Measurements from ENCODE around the gene KCNJ8.
"Not testable (repeated sequence)": the region's sequence is repeated elsewhere in the genome, so short reads cannot be mapped to it uniquely, and the experiment has no call there.

KCNJ8 gene

DNA sequence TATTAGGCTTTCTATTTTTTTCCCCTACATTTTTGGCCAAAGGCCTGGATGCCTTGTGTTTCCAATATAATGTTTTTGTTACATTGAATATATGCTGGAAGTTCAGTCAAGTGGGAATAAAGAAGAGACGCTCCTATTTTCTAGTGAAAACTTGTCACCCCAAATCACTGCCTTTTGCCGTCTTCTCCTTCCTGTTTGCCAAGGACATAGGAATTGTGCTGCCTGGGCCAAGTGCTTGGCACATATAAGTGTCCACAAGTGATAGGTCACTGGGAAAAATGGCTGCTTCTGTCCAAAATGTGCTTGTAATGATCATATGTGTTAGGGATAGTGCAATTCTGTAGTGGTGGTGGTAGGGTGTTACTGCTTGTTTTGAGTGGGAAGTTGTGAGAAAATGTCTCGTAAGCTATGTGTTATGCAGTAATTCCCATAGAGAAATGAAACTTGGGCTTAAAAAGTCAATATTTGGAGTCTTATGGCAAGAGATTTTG, 11.6 kb upstream of the KCNJ8 start:
- no peak for DNase-seq (ENCODE audit: low spot score)

DNA sequence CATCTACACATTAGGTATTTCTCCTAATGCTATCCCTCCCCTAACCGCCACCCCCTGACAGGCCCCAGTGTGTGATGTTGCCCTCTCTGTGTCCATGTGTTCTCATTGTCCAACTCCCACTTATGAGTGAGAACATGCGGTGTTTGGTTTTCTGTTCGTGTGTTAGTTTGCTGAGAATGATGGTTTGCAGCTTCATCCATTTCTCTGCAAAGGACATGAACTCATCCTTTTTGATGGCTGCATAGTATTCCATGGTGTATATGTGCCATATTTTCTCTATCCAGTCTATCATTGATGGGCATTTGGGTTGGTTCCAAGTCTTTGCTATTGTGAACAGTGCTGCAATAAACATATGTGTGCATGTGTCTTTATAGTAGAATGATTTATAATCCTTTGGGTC, 8.2 kb upstream of the KCNJ8 start:
- DNase-seq (ENCODE audit: low spot score), result not testable (repeated sequence)

DNA sequence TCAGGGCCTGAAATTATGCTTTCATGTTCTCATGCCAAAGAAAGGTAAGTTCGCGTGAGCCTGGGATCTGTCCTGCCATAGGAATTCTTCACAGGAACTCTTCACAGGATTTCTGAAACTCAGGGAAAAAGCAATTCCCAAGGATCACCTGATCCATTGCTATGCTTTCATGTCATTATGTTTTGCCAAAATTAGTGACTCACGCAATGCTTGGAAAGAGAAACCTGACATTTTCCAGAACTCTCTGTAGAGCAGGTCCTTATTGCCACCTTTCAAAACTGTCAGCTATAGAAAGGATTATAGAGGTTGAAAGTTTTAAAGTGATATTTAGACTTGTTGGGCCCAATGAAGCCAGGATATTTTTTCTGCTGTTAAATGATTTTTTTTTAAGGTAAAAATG, 6.3 kb upstream of the KCNJ8 start:
- no peak for DNase-seq (ENCODE audit: low spot score)

DNA sequence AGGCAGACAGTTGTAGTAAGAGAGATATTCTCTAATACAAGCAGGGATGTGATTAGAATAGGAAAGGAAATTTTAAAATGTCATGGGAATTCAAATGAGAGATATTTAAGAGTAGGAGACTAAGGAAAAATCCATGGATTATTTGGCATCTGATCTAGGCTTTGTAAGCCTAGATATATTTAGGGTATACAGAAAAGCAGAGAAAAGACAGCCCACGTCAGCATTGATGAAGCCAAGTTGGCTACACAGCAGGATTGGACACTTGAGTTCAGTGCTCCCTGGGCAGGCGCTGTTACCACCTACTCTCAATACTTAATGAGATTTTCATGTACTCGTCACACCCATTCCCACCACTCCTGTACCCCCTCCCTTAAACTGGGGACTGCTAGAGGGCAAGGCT, 1.7 kb upstream of the KCNJ8 start:
- DNase-seq (ENCODE audit: low spot score), result no peak

DNA sequence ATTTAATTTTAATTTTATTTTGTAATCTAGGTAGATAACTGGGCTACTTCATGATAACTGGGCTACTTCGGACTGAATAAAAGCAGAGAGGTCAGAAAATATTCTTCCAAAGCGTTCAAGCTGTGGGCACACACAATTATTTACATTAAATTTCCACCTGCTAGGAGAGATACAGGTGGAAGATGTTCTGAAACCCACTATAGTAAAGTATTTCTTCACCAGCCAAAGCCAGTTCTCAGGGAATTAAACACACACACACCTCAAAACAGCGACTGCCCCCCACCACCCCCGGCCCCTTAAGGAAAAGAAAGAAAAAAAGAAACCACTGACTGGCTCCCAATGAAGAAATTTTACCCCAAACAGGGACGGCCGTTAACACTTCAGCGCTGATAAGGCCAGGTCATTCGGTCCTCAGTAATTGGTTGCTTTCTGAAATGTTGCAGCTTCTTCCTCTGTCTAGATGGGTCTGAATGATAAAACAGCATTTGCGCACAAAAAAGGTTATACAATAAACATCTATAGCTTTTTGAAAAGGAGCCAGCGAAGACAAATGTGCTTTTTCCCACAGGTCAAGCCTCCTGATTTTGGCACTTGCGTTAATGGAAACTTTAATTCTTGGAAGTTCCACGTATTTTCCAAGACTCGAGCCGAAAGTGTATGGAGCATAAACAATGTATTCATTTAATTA, 771 bp upstream of the KCNJ8 start:
- DNase-seq (ENCODE audit: low spot score), result no peak

DNA sequence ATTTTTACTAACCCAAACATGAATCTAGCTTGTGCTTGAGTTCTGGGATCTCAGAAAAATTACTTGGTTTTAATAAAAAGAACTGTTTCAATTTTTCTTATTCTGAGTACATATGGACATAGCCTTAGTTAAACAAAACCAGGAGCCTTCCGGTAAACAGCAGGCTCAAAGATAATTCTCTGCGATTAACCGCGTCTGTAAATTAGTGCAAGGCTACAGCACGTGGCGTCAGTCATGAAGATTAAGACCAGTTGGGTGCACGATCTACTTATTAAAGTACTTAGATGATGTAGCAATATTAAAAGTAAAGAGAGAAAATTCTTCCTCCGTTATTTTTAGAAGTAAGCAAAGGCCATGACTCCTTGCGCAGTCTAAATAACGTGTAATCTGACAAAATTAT, 700 bp downstream of the KCNJ8 start:
- no peak for DNase-seq (ENCODE audit: low spot score)

DNA sequence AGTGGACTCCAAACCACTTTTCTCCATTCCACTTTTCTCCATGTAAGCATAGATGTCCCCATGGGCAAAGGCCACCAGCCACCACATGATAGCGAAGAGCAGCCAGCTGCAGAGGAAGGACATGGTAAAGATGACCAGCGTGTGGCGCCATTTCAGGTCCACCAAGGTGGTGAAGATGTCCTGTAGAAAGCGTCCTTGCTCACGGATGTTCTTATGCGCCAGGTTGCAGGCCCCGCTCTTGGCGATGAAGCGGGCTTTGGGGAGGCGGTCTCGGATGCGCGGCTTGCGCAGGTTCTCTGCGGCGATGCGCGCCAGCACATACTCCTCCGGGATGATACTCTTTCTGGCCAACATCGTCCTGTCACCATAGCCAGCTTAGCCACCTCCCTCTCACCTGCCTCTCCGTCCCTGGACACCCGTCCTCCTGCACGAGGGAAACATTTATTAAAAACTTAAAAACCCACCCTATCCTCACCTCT, 1.2 kb downstream of the KCNJ8 start:
- DNase-seq (ENCODE audit: low spot score), result no peak

DNA sequence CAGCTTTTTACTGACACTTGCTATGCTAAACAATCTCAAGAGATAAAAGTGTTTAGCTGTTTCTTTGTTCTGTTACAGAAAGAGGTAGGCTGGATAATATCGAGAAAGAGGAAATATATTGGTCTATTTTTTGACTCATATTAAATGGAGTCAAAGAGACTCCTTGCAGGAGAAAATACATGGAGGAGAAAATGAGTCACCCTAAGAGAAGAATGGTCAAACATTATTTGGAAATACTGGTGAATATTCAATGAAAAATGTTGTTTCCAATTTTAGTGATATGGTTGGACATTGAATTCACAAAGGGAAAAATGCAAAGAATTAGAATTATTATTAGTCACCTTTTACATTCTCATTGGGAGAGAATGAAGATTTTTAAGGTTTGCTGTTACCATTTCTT, 3.2 kb downstream of the KCNJ8 start:
- DNase-seq (ENCODE audit: low spot score), result no peak

DNA sequence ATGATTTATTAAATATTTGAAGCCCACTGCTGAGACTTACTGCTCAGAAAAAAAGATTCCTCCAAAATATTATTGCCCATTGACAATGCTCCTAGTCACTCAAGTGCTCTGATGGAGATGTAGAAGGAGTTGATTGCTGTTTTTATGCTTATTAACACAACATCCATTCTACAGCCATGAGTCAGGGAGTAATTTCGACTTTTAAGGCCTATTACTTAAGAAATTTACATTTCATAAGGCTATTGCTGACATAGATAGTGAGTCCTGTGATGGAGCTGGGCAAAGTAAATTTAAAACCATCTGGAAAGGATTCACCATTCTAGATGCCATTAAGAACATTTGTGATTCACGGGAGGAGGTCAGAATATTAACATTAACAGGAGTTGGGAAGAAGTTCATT, 5.2 kb downstream of the KCNJ8 start:
- no peak for DNase-seq (ENCODE audit: low spot score)

DNA sequence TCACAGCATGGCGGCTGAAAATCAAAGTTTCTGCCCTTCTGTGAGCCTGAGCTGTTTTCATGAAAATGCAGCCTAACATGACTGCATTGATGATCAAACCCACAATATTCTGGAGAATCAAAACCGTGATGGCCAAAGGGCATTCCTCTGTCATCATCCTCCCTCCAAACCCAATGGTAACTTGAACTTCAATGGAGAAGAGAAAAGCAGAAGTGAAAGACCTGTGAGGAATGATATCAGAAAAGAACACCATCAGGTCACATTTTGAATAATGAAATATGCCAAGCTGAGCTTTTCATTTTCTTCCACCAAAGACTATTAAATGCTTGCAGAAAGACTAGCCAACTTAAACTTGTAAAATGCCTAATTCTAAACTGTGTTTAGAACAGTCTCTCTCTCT, 8.1 kb downstream of the KCNJ8 start:
- no peak for DNase-seq (ENCODE audit: low spot score)

DNA sequence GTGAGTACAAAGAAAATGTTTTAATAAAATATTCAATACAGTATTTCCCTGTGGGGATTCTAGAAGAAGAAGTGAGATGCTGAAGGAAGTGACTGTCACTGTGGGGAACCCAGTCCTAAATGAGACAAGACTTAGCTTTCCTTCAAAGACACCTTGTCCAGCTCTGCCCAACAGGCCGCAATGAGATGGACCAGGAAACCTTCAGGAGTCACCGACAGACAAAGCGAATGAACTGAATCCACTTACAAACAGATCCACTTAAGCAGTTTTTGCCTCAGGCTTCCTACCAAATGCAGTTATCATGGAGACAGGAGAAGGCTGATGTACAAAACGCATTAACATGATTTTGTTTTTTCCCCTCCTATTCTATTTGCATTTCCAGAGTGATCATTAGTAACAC, 9.6 kb downstream of the KCNJ8 start:
- no peak for DNase-seq (ENCODE audit: low spot score)

DNA sequence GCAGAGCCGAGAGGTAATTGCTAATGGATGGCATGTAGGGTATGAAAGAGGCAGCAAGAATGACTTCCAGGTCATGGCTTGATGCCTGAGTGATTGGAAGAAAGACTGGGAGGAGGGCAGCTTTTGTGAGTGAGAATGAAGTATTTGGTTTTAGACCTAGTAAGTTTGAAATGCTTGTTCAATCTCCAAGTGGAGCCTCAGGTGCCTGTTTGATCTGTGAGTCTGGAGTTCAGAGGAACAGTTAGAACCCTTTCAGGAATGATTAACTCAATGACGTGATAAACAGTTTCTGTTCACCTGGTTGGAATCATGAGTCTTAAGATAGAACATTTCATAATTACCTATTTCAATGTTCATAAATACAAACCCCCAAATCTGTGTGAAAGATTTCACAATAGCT, 10.4 kb downstream of the KCNJ8 start:
- no peak for DNase-seq (ENCODE audit: low spot score)

DNA sequence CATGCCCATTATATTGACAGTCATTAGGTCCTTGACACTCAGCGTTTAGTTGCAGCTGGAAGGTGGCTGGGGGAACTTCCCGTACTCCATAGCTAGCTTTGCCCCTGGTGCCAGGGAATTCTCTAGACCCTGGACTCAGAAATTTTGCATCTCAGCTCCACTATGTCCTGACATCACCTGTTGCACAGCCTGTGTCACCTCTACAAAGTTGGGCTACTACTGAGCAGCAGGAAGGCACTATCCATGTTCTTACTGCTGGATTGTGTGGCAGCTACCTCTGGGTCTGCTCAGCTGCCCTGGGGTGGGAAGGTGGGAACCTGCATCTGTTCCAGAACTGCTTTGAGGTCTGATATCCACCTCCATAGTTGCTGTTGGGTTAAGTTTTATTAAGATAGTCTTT, 11.0 kb downstream of the KCNJ8 start:
- DNase-seq (ENCODE audit: low spot score), result no peak

DNA sequence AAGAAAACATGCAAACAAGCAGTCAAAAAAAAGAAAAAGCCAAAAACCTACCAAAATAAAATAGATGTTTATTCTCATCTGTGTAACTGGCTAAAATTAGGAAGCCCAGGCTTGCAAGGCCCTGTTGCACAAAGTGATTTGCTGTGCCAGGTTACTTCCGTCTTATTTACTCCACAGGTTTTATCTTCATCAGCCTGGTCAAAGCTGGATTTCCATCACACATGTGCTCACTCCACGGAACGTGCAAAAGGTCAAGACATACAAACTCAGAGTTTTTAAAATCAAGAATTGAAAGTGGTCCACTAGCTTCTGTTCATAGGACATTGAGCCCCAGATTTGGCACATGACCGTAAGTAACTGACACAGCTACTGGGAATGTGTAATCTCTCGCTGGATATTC, 14.8 kb downstream of the KCNJ8 start:
- DNase-seq (ENCODE audit: low spot score), result no peak

DNA sequence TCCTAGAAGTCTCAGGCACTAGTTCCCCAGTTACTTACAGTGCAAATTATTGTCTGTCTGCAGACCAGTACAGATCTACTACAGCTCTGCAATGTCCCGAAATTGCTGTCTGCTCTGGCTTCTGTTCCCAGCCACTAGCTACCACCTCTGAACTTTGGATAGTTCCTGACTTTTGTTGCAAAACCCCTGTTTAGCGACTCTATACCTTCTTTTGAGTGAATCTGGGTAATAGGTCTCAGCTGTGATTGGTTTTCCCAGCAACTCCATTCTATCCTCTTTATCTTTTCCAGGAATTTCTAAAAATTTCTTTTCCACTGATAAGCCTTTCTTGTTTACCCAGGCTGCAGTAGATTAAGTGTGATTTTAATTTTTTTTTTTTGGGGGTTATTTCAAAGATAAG, 16.8 kb downstream of the KCNJ8 start:
- no peak for DNase-seq (ENCODE audit: low spot score)

DNA sequence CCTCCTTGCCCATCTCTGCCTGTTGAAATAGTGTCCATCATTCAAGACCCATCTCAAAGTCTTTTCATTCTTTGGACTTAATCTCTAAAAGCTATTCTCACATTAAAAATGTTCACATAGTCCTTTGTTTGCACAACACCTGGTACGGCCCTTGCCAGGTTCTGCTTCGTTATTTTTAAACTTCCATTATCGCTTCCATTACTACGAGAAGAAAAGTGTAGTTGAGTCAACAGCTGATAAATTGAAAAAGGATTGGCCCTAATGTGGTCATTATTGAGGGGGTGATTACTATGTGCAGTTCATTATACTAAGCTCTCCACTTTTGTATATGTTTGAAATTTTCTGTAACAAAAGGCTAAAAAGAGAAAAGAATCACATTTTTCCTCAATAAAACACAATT, 17.8 kb downstream of the KCNJ8 start:
- DNase-seq (ENCODE audit: low spot score), result no peak

DNA sequence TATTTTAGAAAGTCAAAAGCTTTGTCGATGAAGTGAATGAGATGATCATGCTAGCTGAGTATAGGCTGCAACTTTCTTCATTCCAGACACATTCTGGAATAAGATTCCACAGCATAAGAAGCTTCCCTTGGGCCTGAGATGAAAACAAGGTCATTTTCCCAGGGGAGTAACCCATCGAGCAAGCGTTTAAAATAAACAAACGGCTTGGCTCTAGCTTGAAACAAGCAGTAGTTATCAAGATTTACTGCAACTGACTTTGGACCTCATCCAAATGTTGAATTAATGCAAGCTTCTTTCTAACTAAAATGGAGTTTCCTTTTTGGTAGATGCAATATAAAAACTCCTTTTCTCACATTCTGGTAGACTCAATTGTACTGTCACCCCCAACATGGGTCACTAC, 23.0 kb downstream of the KCNJ8 start:
- no peak for DNase-seq (ENCODE audit: low spot score)

DNA sequence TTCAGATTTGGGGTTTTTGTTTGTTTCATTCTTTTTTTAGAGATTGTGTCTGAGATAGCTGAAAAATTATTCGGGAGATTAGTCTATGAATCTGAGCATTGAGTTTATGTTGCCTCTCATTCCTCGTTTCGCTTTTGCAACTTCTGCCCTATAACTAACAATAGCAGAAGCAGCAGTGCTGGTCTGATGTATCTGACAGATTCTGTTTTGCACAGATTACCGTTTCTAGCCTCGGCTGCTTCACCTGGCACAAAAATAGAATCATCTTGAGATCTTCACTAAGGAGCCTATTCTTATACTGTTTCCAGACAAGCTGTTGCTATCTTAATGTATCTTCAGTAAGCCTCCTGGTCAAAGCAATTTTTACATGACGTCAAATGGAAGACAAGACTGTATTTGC, 29.2 kb downstream of the KCNJ8 start:
- DNase-seq (ENCODE audit: low spot score), result no peak

DNA sequence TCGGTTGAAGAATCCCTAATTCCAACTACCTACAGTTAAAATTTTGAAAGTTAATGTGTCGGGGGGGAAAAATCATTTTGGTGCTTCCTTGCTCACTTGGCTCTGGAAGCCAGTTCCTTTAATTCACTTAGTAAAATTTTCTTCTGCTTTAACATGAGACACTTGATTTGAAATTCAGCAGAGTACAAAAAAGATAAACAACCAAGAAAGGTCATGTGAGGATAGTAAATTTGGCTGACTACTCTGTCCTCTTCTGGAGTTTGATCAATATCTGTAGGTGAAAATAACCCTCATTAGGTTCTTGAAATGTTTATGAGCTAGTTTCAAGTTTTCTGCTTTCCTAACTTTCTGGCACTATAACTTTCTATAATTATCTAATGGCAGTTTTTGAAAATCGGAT, 43.4 kb downstream of the KCNJ8 start:
- DNase-seq (ENCODE audit: low spot score), result no peak

DNA sequence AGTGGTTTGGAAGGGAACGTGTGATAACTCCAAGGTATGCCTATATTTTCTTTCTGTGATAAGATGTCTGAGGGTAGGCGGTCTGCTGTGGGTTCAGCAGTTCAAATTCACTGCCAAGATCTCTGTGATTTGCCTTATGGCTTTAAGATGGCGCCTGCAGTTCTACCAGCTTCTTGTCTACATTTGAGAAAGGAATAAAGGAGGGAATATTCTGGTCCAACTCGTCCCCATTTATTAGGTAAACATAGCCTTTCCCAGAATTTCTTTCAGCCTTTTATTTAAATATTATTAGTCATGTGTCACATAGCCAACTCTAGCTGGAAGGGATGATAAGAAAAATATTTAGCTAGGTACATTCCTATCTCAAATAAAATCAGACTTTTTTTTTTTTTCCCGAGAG, 48.8 kb downstream of the KCNJ8 start:
- DNase-seq (ENCODE audit: low spot score), result no peak

DNA sequence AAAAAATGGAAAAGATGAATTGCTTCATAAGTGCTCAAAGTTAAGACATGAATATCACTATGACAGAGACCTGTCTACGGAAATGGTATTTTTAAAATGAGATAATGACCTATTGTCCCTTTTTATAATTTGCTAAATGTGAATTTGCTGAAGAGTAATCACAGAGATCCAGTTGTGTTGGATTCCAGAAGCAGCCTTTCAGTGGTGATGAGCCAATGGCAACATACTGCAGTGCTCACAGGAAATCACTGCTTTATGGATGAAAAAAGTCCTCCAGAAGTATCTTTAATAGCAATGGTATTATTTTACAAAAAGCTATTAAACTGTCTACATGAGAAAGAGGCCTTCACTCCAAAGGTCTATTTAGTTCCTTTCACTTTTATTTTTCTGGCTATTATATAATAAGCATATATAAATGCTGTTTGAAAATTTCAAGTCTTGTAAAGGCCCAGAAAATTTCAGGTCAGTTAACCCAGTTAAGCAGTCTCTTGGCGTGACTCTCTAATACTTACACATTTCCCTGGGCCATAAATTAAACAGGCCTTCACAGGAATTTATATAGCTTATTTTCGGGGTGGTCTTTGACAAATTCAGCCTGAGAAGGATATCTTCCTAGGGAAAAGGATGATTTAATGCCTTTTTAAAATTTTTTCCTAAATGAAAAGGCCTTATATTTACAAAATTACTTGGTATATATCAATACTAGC, 55.4 kb downstream of the KCNJ8 start:
- no peak for DNase-seq (ENCODE audit: low spot score)

DNA sequence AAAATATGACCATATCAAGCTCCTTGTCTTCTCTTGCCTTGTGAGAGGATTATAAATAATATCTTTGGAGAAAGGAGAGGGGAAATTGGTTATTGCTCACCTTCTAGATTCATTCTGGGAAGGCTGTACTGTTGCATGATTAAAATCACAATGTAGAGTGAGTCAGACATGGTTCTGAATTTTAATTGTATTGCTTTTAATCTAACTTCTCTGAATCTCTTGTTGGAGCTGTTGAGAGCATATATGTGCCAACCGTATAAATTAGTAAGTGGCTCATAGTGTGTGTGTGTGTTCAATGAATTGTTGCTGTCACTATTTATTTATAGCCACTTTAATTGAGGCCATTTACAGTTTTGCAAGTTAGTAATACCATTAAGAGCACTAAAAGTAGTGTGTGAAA, 56.1 kb downstream of the KCNJ8 start:
- no peak for DNase-seq (ENCODE audit: low spot score)

DNA sequence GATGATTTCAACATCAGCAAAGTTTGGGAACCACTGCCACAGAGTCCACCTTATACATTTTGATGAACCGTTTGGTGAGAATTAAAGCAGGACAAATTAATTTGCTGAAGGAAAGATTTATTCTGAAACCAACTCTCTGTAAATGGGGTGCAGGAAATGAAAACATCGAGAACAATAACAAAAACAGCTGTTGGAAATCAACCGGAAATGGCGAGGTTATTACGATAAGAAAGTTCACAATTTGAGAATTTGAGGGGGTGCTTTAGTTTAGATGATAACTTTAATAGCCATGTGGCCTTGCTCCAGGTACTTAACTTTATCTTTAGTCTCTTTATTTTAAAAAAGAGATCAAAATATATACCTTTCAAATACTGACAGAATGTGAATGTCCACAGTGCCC, 56.7 kb downstream of the KCNJ8 start:
- no peak for DNase-seq (ENCODE audit: low spot score)

DNA sequence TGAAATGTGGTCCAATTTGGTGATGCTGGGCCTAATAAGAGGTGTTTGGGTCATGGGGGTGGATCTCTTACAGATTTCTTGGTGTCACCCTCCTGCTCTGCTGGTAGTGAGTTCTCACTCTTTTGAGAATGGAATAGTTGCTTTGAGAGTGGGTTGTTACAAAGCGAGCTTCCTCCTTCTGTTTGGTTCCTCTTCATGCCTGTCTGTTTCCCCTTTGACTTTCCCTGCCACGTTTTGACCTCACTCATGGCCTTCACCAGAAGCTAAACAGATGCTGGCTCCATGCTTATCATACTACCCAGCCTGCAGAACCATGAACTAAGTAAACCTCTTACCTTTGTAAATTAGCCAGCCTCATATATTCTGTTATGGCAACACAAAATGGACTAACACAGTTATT, 59.1 kb downstream of the KCNJ8 start:
- no peak for DNase-seq (ENCODE audit: low spot score)

Data from pons (tissue), 1 donor.